ENCODE measurements around the gene DPF3.

Gene DPF3

GRCh38 chr14:72588521-72588920 is 305.4 kb downstream of the DPF3 start:
- TF ChIP-seq CTCF (IDR thresholded peaks at IDR 0.05; ENCODE audit: insufficient read depth, low read depth, low read length, missing control alignments): no peak
- no peak for DNase-seq (ENCODE audit: low read depth)
- no peak overlapping the region for H3K4me3 ChIP-seq (ENCODE audit: low read length)

DNA sequence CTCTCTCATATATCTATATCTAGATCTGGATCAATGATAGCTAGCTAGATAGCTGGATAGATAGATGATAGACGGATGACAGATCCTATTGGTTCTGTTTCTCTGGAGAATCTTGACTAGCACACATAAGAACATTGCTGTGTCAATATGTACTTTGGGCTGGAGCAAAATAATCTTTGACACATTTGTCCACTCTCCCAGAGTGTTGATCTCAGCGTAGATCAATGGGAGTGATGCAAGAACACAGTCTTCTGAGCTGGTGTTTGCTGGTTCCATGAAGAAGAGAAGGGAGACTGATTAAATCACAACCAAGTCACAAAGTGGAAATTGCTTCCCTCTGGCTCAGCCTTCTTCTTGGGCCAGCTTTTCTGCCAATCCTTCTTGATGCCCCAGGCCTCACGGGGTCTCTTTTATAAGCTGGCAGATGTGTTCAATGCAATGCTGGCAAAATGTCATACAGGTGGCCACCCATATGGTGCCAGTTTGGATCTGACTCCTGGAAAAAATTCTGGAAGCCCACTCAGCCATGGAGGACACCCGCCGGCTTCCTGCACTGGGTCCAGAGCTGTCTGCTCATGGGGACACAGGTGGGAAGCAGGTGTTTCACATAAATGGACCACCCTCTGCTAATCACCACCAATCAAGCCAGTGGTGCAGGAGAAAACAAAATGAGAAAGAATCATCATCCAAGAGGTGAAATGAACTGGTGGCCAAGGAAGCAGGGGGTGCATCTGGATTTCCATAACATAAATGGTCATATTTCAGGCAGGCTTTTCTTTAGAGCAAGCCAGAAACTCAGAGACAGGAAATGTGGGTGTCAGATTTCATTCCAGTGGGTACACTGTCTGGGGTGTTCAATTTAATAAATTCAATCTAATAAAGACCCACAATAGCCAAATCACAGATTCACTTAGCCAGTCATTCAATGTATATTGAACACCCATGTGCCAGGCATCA is 310.3 kb downstream of the DPF3 start:
- no peak for DNase-seq (ENCODE audit: low read depth)
- no peak overlapping the region for H3K4me3 ChIP-seq (ENCODE audit: low read length)
- no peak for TF ChIP-seq CTCF (IDR thresholded peaks at IDR 0.05; ENCODE audit: insufficient read depth, low read depth, low read length, missing control alignments)

DNA sequence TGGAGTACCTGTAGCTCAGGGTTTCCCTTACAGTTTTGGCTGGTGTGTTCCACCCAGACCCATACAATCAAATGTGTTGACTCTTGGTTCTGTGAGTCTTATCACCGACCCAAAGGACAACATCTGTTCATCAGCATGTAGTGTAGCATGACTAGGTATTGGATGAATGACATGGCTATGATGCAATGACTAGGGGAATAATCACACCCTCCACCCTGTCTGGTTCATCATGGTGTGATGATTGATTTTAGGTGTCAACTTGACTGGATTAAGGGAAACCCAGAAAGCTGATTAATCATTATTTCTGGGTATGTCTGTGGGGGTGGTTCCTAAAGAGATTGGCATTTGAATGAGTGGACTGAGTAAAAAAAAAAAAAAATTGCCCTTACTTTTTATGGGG is 311.3 kb downstream of the DPF3 start:
- DNase-seq (ENCODE audit: low read depth): peak; percentile 88
- TF ChIP-seq CTCF (IDR thresholded peaks at IDR 0.05; ENCODE audit: insufficient read depth, low read depth, low read length, missing control alignments): no peak

DNA sequence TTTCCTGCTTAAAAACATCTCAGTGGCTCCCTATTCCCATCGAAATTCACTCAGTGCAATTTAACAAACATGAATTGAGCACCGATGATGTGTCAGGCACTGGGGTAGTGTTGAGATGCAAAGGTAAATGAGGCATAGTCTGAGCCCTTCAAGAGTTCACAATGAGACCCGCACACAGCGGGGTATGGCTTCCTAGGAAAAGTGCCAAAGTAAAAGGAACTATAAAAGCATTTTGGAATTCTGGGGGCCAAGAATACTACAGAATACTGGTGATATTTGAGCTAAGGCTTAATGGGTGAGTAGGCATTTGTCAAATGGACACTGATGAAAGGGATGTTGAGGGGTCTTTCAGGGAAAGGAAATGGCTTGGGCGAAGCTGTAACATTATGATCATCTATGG is 315.4 kb downstream of the DPF3 start:
- no peak overlapping the region for H3K4me3 ChIP-seq (ENCODE audit: low read length)
- DNase-seq (ENCODE audit: low read depth): no peak
- TF ChIP-seq CTCF (IDR thresholded peaks at IDR 0.05; ENCODE audit: insufficient read depth, low read depth, low read length, missing control alignments): no peak

More for the DNA sequence above, 311.3 kb downstream of the DPF3 start:
- no peak overlapping the region for H3K4me3 ChIP-seq (ENCODE audit: low read length)

GRCh38 chr14:72577521-72577920 is 316.4 kb downstream of the DPF3 start:
- TF ChIP-seq CTCF (IDR thresholded peaks at IDR 0.05; ENCODE audit: insufficient read depth, low read depth, low read length, missing control alignments): no peak
- DNase-seq (ENCODE audit: low read depth): no peak
- no peak overlapping the region for H3K4me3 ChIP-seq (ENCODE audit: low read length)

GRCh38 chr14:72576258-72576657 is 317.6 kb downstream of the DPF3 start:
- TF ChIP-seq CTCF (IDR thresholded peaks at IDR 0.05; ENCODE audit: insufficient read depth, low read depth, low read length, missing control alignments): no peak
- peak; percentile 64 for DNase-seq (ENCODE audit: low read depth)
- no peak overlapping the region for H3K4me3 ChIP-seq (ENCODE audit: low read length)

- no peak overlapping the region for H3K4me3 ChIP-seq (ENCODE audit: low read length)
- no peak for DNase-seq (ENCODE audit: low read depth)
Observed at GRCh38 chr14:72574715-72575114, 319.2 kb downstream of the DPF3 start.

More at GRCh38 chr14:72574715-72575114, 319.2 kb downstream of the DPF3 start:
- TF ChIP-seq CTCF (IDR thresholded peaks at IDR 0.05; ENCODE audit: insufficient read depth, low read depth, low read length, missing control alignments): no peak
